ENCODE data around the gene MLLT10. TPM values are rescaled to one million over a fixed set of nuclear protein-coding genes. Genes with fewer than 3 reads are reported as not detected.

MLLT10 gene
- total and polyA plus RNA-seq, 2 of the 8 experiments (the other 6 are each of a cell fraction or from before 2014, with no cell fraction given) = 53.1 to 62.1 TPM

DNA sequence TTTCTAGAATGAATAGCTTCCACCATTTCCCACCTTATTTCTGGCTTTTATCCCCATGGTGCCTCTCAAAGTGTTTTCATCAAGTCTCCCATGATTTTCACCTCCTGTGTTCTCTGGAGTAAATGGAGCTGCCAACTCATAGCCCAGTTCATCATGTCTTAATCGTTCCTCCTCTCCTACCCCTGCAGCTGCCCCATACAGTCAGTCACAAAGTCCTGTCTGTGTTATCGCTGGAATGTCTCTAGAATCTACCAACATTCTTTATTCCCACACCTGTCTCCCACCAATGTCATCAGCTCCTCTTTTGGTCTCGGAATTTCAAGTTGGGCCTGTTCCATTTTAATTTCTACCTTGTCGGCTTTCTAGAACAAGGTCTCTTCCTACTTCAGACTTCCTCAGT lies 178.9 kb downstream of the MLLT10 start:
- Histone ChIP-seq H3K79me1 (ENCODE audit: low read depth, low read length) (no peaks in the 10 kb centered on the region), H3K4me3 (ENCODE audit: extremely low read depth in 1 of 4, insufficient read depth in 2 of 4, low read depth in 3 of 4, low read length in 4 of 4) (no peak overlapping the region), H3K4me1 (replicated peaks in 1 of 4; ENCODE audit: control insufficient read depth in 3 of 4, insufficient read depth in 4 of 4, low read length in 3 of 4) (no peaks in the 10 kb centered on the region), H4K91ac (replicated peaks; ENCODE audit: insufficient read length, low read length) (no peak overlapping the region), H3K4me2 (ENCODE audit: insufficient read depth in 1 of 2, low read depth in 2 of 2, low read length in 2 of 2) (no peak overlapping the region), H3K27ac (ENCODE audit: low read depth, low read length) (no peak overlapping the region), H2BK20ac (ENCODE audit: low read length) (no peak overlapping the region), H3K27me3 (replicated peaks in 1 of 4; ENCODE audit: control insufficient read depth in 3 of 4, extremely low read depth in 1 of 4, insufficient read depth in 3 of 4, low read length in 3 of 4) (no peaks in the 10 kb centered on the region), H2BK15ac (ENCODE audit: low read length) (no peak overlapping the region), H3K14ac (ENCODE audit: insufficient read length) (no peak overlapping the region), H2AFZ (ENCODE audit: low read length) (no peak overlapping the region), H4K5ac (ENCODE audit: insufficient read length, low read depth, low read length) (no peak overlapping the region), H3K18ac (ENCODE audit: extremely low read depth, low read length) (no peak overlapping the region), H4K20me1 (replicated peaks in 1 of 2; ENCODE audit: control insufficient read depth in 1 of 2, insufficient read depth in 2 of 2, low read length in 2 of 2) (no peaks in the 10 kb centered on the region), H2BK12ac (ENCODE audit: low read depth, low read length) (no peak overlapping the region), H2BK120ac (replicated peaks; ENCODE audit: low read depth, low read length) (no peak overlapping the region), H2BK5ac (ENCODE audit: low read depth, low read length) (no peak overlapping the region), H2AK5ac (ENCODE audit: low read depth, low read length) (no peak overlapping the region), H3K4ac (replicated peaks; ENCODE audit: insufficient read length, low read depth, low read length) (no peak overlapping the region), H3K36me3 (ENCODE audit: control insufficient read depth in 2 of 4, insufficient read depth in 4 of 4, low read length in 3 of 4) (peaks cover 4 to 24% (median 5%) of the 10 kb centered on the region in 4 experiments; a peak in 5 of 8 replicates), H3K56ac (replicated peaks; ENCODE audit: insufficient read length, low read depth, low read length) (no peak overlapping the region), H4K8ac (ENCODE audit: extremely low read depth, insufficient read depth, low read length) (no peak overlapping the region), H3K9ac (replicated peaks in 1 of 4; ENCODE audit: extremely low read depth in 1 of 4, low read depth in 3 of 4, low read length in 3 of 4) (no peak overlapping the region), H3K9me3 (ENCODE audit: insufficient read depth in 2 of 2, low read depth in 1 of 2, low read length in 1 of 2) (no peaks in the 10 kb centered on the region), H3K79me2 (ENCODE audit: control insufficient read depth in 1 of 2, insufficient read depth in 2 of 2, low read length in 2 of 2) (peaks cover 0 to 6% of the 10 kb centered on the region in 2 experiments; a peak in 1 of 4 replicates), H3K23ac (ENCODE audit: insufficient read length) (no peak overlapping the region), H3K23me2 (ENCODE audit: low read depth, low read length) (no peaks in the 10 kb centered on the region; the same call in 1 of the 2 replicates)
- ChIA-PET POLR2A (ENCODE audit: partially characterized antibody) (no interaction called here), CTCF (ENCODE audit: partially characterized antibody) (interaction anchor here (0.8 to 1.5 kb wide), 2 partner anchors 9 to 10 kb away, joined by 3 read pairs; no protein-coding TSS in a partner anchor)
- no peak for FAIRE-seq
- 90% methylated on average over 4 of the region's 4 CpGs; no CpG with 5 or more reads in 1 of the 2 experiments for WGBS, 2 experiments (ENCODE audit: extremely low coverage in 1 of 2, insufficient coverage in 1 of 2, insufficient read length in 1 of 2, insufficient replicate concordance in 2 of 2, low coverage in 1 of 2, low lambda C conversion rate in 2 of 2, missing lambda C conversion rate in 1 of 2)
- TF ChIP-seq, protein P1, sequence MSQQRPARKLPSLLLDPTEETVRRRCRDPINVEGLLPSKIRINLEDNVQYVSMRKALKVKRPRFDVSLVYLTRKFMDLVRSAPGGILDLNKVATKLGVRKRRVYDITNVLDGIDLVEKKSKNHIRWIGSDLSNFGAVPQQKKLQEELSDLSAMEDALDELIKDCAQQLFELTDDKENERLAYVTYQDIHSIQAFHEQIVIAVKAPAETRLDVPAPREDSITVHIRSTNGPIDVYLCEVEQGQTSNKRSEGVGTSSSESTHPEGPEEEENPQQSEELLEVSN (IDR thresholded peaks at IDR 0.05) = no peak
- no peak for TF ChIP-seq ASH2L (IDR thresholded peaks at IDR 0.05; ENCODE audit: low read length)
- TF ChIP-seq POLR2A (IDR thresholded peaks at IDR 0.05; ENCODE audit: control extremely low read depth in 1 of 2, low read depth in 2 of 2, low read length in 2 of 2) = no peak
- no peak for TF ChIP-seq EZH2 (IDR thresholded peaks at IDR 0.05; ENCODE audit: low read depth, low read length, severe bottlenecking)
- no peak for TF ChIP-seq RNF2 (IDR thresholded peaks at IDR 0.05; ENCODE audit: borderline replicate concordance, low read depth, low read length, missing control alignments, poor library complexity, severe bottlenecking)
- TF ChIP-seq RBBP5 (IDR thresholded peaks at IDR 0.05; ENCODE audit: borderline replicate concordance, low read depth, low read length) = no peak
- no peak for DNase-seq (ENCODE audit: low read depth in 1 of 2, low spot score in 2 of 2)
